GM10266 (cell line): Measurements from ENCODE around the gene HMGB3.

Experiments
- DNase-seq: peaks from one replicate; pipeline ENCODE4 v3.0.0; 2012; ENCODE audit errors: extremely low spot score
- TF ChIP-seq, protein P1 (sequence below): IDR thresholded peaks from 2 replicates; pipeline ENCODE4 v1.5.1; 2012; ENCODE audit warnings: mild to moderate bottlenecking, low read depth; ENCODE audit not compliant: control insufficient read depth, insufficient read depth; ENCODE audit errors: missing control alignments

The HMGB3 gene

DNA sequence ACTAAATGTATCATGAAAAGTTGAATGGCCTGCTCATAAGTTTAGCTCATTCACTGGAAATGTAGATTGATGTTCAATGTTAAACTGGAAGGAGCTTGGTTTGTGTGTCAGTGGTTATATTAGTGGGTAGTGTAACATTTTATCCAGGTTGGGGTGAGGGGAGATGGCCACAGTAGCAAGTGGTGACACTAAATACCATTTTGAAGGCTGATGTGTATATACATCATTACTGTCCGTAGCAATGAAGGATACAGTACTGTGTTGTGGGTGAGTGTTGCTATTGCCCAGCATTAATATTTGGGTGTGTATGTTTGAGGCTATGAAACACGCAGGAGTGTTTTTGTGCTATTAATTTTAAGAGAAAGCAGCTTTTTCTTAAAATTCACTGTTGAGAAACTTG, 6.3 kb downstream of the HMGB3 start:
- no peak for DNase-seq
- TF ChIP-seq, protein P1, sequence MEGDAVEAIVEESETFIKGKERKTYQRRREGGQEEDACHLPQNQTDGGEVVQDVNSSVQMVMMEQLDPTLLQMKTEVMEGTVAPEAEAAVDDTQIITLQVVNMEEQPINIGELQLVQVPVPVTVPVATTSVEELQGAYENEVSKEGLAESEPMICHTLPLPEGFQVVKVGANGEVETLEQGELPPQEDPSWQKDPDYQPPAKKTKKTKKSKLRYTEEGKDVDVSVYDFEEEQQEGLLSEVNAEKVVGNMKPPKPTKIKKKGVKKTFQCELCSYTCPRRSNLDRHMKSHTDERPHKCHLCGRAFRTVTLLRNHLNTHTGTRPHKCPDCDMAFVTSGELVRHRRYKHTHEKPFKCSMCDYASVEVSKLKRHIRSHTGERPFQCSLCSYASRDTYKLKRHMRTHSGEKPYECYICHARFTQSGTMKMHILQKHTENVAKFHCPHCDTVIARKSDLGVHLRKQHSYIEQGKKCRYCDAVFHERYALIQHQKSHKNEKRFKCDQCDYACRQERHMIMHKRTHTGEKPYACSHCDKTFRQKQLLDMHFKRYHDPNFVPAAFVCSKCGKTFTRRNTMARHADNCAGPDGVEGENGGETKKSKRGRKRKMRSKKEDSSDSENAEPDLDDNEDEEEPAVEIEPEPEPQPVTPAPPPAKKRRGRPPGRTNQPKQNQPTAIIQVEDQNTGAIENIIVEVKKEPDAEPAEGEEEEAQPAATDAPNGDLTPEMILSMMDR, result no peak

DNA sequence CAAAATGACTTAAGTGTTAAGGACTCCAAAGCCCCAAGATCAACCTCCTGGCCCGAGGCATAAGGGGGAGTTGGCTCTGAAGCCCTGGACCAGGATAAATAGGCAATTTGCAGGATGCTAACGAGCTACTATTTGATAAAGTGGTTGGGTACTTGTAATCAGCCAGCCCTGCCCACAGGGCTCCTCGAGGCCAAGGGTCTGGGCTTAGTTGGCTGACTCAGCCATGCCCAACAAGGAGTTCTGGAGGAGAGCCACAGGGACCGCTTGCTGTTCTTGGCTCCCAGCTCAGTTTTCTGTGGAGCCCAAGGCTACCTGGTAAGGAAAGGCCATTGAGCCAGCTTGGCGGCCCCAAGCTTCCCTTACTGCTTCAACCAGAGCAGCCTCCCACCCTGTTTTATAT, 7.8 kb downstream of the HMGB3 start:
- no peak for DNase-seq
- TF ChIP-seq, protein P1, result no peak

DNA sequence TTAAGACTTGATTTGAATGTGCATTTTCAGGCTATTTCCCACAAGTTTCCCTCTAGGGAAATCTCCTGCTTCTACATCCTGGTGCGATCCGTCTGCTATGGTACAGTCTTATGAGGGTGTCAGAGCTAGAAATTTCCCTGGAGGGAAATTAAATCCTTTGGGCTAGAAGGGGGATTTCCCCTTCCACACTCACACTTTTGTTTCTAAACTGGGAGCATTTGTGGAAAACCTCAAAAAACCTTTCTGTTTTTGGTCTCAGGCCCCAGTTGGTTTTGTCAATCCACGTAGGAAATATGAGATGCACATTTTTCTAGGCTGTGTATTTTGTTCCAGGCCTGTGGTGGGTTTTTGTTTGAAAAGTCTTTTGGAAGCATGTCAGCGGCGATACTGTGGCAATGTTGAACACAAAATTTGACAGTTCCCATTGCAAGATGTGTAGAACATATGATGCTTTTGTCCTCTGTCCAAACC, 17.8 kb downstream of the HMGB3 start:
- TF ChIP-seq, protein P1, result no peak
- DNase-seq, result no peak

DNA sequence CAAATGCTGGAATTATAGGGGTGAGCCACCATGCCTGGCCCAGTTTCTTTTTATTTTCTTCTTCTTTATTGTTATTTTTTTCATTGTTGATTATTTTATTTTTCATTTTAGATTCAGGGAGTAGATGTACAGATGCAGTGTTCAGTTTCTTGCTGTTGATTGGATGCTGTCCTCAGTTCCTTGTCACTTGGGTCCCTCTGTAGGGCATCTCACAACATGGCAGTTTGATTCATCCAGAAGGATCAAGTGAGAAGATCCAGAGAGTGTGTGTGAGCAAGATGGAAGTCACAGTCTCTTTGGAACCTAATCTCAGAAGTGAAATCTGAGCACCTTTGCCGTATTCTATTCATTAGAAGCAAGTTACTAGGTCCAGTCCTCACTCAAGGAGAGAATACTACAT, 20.9 kb downstream of the HMGB3 start:
- TF ChIP-seq, protein P1, result peak; percentile 12
- DNase-seq, result no peak

DNA sequence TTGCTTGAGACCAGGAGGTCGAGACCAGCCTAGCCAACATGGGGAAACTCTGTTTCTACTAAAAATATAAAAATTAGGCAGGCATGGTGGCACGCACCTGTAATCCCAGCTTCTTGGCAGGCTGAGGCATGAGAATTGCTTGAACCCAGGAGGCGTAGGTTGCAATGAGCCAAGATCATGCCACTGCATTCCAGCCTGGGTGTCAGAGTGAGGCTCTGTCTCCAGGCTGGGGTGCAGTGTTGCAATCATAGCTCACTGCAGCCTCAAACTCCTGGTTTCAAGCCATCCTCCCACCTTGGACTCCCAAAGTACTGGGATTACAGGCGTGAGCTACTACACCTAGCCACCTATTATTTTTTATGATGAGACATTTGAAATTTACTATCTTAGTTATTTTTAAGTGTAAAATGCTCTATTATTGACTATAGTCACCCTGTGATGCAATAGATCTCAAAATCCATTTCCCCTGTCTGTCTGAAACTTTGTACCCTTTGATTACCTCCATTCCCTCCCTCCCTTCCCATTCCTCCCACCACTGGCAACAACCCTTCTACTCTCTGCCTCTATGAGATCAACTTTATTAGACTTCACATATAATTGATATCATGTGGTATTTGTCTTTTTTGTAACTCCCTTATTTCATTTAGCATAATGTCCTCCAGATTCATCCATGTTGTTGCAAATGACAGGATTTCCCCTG, 23.4 kb downstream of the HMGB3 start:
- DNase-seq, result no peak
- TF ChIP-seq, protein P1, result no peak

DNA sequence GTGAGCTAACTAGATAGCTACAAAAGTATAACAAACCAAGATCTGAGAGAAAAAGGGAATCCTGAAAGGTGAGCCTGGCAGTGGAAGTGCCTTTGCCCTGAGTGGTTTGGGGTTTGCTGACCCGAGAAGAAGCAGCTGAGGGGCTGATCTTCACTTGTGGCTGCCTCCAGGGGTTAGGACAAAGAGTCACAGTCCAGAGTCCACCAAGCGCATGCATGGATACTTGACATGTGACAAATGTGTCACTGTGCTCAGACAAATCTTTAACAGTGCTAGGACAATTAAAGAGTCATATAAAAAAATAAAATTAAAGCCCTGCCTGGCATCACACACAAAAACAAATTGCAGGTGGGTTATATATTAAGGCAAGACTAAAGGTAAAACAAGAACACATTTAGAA, 26.4 kb downstream of the HMGB3 start:
- TF ChIP-seq, protein P1, result no peak
- DNase-seq, result no peak

DNA sequence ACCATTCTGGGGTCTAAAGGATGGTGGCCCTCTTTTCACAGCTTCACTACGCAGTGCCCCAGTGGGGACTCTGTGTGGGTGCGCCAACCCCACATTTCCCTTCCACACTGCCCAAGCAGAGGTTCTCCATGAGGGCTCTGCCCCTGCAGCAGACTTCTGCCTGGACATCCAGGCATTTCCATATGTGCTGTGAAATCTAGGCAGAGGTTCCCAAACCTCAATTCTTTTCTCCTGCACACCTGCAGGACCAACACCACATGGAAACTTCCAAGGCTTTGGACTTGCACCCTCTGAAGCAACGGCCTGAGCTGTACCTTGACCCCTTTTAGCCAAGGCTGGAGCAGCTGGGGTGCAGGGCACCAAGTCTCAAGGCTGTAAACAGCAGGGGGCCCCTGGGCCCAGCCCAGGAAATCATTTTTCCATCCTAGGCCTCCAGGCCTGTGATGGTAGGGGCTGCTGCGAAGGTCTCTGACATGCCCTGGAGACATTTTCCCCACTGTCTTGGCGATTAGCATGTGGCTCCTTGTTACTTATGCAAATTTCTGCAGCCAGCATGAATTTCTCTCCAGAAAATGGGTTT, 30.1 kb downstream of the HMGB3 start:
- TF ChIP-seq, protein P1, result no peak
- DNase-seq, result no peak
